ENCODE measurements around the gene MARVELD2. TPM values are rescaled to one million over a fixed set of nuclear protein-coding genes. Genes with fewer than 3 reads are reported as not detected.

Gene MARVELD2
- total and polyA plus RNA-seq, 2 of the 13 experiments (the other 11 are each of a cell fraction or from before 2014, with no cell fraction given), result 11.1 to 15.4 TPM

DNA sequence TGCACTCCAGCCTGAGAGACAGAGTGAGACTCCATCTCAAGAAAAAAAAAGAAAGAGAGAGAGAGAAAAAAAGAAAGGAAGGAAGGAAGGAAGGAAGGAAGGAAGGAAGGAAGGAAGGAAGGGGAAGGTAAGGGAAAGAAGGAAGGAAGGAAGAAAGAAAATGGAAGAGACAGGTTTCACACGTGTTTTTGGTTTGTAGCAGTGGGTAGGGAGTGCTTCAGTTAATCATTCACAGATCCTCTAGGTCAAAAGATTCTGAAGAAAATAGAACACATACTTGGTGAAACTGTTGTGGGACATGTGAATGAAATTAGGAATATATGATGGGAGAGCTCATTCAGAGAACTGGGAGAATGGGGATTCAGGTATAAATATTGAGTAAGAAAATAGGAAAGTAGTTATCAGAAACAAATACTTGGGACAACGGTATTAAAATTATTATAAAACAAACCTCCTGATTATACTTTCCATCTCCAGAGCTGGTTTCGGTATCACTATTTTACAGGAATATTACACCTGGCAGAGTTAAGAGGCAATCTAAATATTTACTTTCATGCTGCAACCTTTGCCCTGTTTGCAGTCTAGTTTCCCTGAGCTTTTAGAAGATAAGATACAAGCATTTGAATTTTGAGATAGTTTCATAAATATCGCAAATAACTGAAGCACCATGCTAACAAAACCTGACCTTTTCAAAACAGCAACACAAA lies 37.2 kb downstream of the MARVELD2 start (continued):
- TF ChIP-seq, protein P1, sequence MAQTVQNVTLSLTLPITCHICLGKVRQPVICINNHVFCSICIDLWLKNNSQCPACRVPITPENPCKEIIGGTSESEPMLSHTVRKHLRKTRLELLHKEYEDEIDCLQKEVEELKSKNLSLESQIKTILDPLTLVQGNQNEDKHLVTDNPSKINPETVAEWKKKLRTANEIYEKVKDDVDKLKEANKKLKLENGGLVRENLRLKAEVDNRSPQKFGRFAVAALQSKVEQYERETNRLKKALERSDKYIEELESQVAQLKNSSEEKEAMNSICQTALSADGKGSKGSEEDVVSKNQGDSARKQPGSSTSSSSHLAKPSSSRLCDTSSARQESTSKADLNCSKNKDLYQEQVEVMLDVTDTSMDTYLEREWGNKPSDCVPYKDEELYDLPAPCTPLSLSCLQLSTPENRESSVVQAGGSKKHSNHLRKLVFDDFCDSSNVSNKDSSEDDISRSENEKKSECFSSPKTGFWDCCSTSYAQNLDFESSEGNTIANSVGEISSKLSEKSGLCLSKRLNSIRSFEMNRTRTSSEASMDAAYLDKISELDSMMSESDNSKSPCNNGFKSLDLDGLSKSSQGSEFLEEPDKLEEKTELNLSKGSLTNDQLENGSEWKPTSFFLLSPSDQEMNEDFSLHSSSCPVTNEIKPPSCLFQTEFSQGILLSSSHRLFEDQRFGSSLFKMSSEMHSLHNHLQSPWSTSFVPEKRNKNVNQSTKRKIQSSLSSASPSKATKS (CRISPR knock-in tag; IDR thresholded peaks at IDR 0.05), result no peak
- TF ChIP-seq MEIS1 (CRISPR knock-in tag; IDR thresholded peaks at IDR 0.05; ENCODE audit: borderline replicate concordance), result no peak
- TF ChIP-seq CEBPB (IDR thresholded peaks at IDR 0.05; ENCODE audit: borderline replicate concordance, low read depth, low read length), result peak; percentile 37; the same call in 1 of the 2 replicates
- no peak for TF ChIP-seq RELA (CRISPR knock-in tag; IDR thresholded peaks at IDR 0.05)
- TF ChIP-seq PLRG1 (conservative IDR thresholded peaks at IDR 0.05), result no peak
- no peak for TF ChIP-seq HNRNPH1 (optimal IDR thresholded peaks at IDR 0.05; ENCODE audit: low read depth, low read length)
- TF ChIP-seq ZNF317 (CRISPR knock-in tag; IDR thresholded peaks at IDR 0.05), result no peak
- TF ChIP-seq ZNF207 (IDR thresholded peaks at IDR 0.05; ENCODE audit: borderline replicate concordance), result no peak
- no peak for TF ChIP-seq ZNF773 (CRISPR knock-in tag; IDR thresholded peaks at IDR 0.05; ENCODE audit: borderline replicate concordance)
- TF ChIP-seq NFIC (IDR thresholded peaks at IDR 0.05; ENCODE audit: low read length), result peak; percentile 76; the same call in 1 of the 2 replicates
- TF ChIP-seq, protein P2, sequence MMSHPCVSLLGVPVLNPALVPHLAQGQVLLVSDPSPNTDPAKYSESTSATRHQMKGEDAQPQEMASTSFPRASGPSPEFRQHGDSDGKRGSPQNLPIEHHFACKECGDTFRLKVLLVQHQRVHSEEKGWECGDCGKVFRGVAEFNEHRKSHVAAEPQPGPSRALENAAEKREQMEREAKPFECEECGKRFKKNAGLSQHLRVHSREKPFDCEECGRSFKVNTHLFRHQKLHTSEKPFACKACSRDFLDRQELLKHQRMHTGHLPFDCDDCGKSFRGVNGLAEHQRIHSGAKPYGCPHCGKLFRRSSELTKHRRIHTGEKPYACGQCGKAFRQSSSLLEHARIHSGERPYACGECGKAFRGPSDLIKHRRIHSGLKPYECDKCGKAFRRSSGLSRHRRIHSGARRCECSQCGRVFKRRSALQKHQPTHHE (CRISPR knock-in tag; IDR thresholded peaks at IDR 0.05; ENCODE audit: borderline replicate concordance), result no peak
- peak; percentile 20; the same call in 1 of the 2 replicates for TF ChIP-seq NR2C2 (CRISPR knock-in tag; IDR thresholded peaks at IDR 0.05; ENCODE audit: borderline replicate concordance)
- no peak for TF ChIP-seq SNAI1 (CRISPR knock-in tag; IDR thresholded peaks at IDR 0.05; ENCODE audit: borderline replicate concordance)
- no peak for TF ChIP-seq PCBP2 (optimal IDR thresholded peaks at IDR 0.05; ENCODE audit: low read depth, low read length, poor library complexity, severe bottlenecking)
- TF ChIP-seq, protein P3, sequence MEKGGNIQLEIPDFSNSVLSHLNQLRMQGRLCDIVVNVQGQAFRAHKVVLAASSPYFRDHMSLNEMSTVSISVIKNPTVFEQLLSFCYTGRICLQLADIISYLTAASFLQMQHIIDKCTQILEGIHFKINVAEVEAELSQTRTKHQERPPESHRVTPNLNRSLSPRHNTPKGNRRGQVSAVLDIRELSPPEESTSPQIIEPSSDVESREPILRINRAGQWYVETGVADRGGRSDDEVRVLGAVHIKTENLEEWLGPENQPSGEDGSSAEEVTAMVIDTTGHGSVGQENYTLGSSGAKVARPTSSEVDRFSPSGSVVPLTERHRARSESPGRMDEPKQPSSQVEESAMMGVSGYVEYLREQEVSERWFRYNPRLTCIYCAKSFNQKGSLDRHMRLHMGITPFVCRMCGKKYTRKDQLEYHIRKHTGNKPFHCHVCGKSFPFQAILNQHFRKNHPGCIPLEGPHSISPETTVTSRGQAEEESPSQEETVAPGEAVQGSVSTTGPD (CRISPR knock-in tag; IDR thresholded peaks at IDR 0.05), result no peak
- TF ChIP-seq, protein P4, sequence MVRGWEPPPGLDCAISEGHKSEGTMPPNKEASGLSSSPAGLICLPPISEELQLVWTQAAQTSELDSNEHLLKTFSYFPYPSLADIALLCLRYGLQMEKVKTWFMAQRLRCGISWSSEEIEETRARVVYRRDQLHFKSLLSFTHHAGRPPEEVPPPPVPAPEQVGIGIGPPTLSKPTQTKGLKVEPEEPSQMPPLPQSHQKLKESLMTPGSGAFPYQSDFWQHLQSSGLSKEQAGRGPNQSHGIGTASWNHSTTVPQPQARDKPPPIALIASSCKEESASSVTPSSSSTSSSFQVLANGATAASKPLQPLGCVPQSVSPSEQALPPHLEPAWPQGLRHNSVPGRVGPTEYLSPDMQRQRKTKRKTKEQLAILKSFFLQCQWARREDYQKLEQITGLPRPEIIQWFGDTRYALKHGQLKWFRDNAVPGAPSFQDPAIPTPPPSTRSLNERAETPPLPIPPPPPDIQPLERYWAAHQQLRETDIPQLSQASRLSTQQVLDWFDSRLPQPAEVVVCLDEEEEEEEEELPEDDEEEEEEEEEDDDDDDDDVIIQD (CRISPR knock-in tag; IDR thresholded peaks at IDR 0.05; ENCODE audit: low read depth), result peak; percentile 48; the same call in 1 of the 2 replicates
- TF ChIP-seq PCBP1 (IDR thresholded peaks at IDR 0.05; ENCODE audit: borderline replicate concordance, low read depth, low read length), result no peak
- TF ChIP-seq, protein P5, sequence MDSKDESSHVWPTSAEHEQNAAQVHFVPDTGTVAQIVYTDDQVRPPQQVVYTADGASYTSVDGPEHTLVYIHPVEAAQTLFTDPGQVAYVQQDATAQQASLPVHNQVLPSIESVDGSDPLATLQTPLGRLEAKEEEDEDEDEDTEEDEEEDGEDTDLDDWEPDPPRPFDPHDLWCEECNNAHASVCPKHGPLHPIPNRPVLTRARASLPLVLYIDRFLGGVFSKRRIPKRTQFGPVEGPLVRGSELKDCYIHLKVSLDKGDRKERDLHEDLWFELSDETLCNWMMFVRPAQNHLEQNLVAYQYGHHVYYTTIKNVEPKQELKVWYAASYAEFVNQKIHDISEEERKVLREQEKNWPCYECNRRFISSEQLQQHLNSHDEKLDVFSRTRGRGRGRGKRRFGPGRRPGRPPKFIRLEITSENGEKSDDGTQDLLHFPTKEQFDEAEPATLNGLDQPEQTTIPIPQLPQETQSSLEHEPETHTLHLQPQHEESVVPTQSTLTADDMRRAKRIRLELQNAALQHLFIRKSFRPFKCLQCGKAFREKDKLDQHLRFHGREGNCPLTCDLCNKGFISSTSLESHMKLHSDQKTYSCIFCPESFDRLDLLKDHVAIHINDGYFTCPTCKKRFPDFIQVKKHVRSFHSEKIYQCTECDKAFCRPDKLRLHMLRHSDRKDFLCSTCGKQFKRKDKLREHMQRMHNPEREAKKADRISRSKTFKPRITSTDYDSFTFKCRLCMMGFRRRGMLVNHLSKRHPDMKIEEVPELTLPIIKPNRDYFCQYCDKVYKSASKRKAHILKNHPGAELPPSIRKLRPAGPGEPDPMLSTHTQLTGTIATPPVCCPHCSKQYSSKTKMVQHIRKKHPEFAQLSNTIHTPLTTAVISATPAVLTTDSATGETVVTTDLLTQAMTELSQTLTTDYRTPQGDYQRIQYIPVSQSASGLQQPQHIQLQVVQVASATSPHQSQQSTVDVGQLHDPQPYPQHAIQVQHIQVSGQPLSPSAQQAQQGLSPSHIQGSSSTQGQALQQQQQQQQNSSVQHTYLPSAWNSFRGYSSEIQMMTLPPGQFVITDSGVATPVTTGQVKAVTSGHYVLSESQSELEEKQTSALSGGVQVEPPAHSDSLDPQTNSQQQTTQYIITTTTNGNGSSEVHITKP (CRISPR knock-in tag; IDR thresholded peaks at IDR 0.05; ENCODE audit: low read depth), result 0 out of 2 replicates have a peak, but pooled peaks have one; percentile 27
- TF ChIP-seq RAD51 (IDR thresholded peaks at IDR 0.05; ENCODE audit: borderline replicate concordance), result no peak

Measured in HepG2 (cell line).